ENCODE measurements around the gene SLC25A6. TPM values are rescaled to one million over a fixed set of nuclear protein-coding genes. Genes with fewer than 3 reads are reported as not detected.
A peak's percentile ranks its signal among the peaks of the same experiment; 100 is the strongest.

Gene SLC25A6
- total RNA-seq, 5 donors from 2014 or later (not counting 1 experiment from before 2014, with no cell fraction given): 293 to 355 (median 334) TPM

GRCh38 chrX:1387141-1387776 lies 4.7 kb downstream of the SLC25A6 start:
- Histone ChIP-seq H3K4me3 (ENCODE audit: control insufficient read depth in 1 of 2, extremely low read depth in 1 of 2, low read length in 1 of 2) (no peak overlapping the region), H3K4me1 (ENCODE audit: control insufficient read depth in 1 of 2, extremely low read depth in 1 of 2, insufficient read depth in 2 of 2, low read length in 2 of 2) (peaks cover 15 to 38% of the 10 kb centered on the region in 2 experiments), H3K9me3 (no peaks in the 10 kb centered on the region), H3K27me3 (replicated peaks in 1 of 2; ENCODE audit: control insufficient read depth in 2 of 2, extremely low read depth in 1 of 2, insufficient read depth in 2 of 2, low read length in 1 of 2) (no peaks in the 10 kb centered on the region), H3K27ac (ENCODE audit: low read length) (no peak overlapping the region), H3K36me3 (ENCODE audit: control insufficient read depth in 2 of 2, extremely low read depth in 1 of 2, insufficient read depth in 1 of 2, low read length in 1 of 2) (peaks cover 39 to 65% of the 10 kb centered on the region in 2 donors)
- ATAC-seq (replicated peaks in 1 of 4) (no peak), DNase-seq (peak in 3 of 35 experiments; percentile 0 to 22 (median 8))
- ChIA-PET POLR2A (no interaction called here), CTCF (no interaction called here)
- Mint-ChIP-seq H3K9me3 (no peaks in the 10 kb centered on the region), H3K27ac (no peak overlapping the region), H3K36me3 (peaks cover 47% of the 10 kb centered on the region), H3K4me3 (peak overlapping the region in 1 of 3 donors; percentile 63), H3K27me3 (no peaks in the 10 kb centered on the region), H3K4me1 (peaks cover 25 to 38% (median 33%) of the 10 kb centered on the region in 3 donors)
- WGBS (ENCODE audit: insufficient coverage): 94% methylated on average over 36 of the region's 43 CpGs

- ChIA-PET POLR2A (no interaction called here), CTCF (no interaction called here)
- DNase-seq (peak in 2 of 35 experiments; percentile 7 to 8), ATAC-seq (replicated peaks in 1 of 4) (no peak)
- Mint-ChIP-seq H3K36me3 (peaks cover 47% of the 10 kb centered on the region), H3K27me3 (no peaks in the 10 kb centered on the region), H3K4me1 (peaks cover 25 to 38% (median 33%) of the 10 kb centered on the region in 3 donors), H3K4me3 (no peak overlapping the region), H3K9me3 (no peaks in the 10 kb centered on the region), H3K27ac (peak overlapping the region in 1 of 2 donors; percentile 17)
- Histone ChIP-seq H3K27ac (ENCODE audit: low read length) (no peak overlapping the region), H3K27me3 (replicated peaks in 1 of 2; ENCODE audit: control insufficient read depth in 2 of 2, extremely low read depth in 1 of 2, insufficient read depth in 2 of 2, low read length in 1 of 2) (no peaks in the 10 kb centered on the region), H3K9me3 (no peaks in the 10 kb centered on the region), H3K36me3 (ENCODE audit: control insufficient read depth in 2 of 2, extremely low read depth in 1 of 2, insufficient read depth in 1 of 2, low read length in 1 of 2) (peaks cover 39 to 65% of the 10 kb centered on the region in 2 donors), H3K4me1 (ENCODE audit: control insufficient read depth in 1 of 2, extremely low read depth in 1 of 2, insufficient read depth in 2 of 2, low read length in 2 of 2) (peaks cover 15 to 38% of the 10 kb centered on the region in 2 experiments), H3K4me3 (ENCODE audit: control insufficient read depth in 1 of 2, extremely low read depth in 1 of 2, low read length in 1 of 2) (no peak overlapping the region)
- 96% methylated on average over 27 of the region's 41 CpGs for WGBS (ENCODE audit: insufficient coverage)
Observed at GRCh38 chrX:1386338-1387127, 5.4 kb downstream of the SLC25A6 start.

- 95% methylated on average over 32 of the region's 36 CpGs for WGBS (ENCODE audit: insufficient coverage)
- Mint-ChIP-seq H3K9me3 (no peaks in the 10 kb centered on the region), H3K27me3 (no peaks in the 10 kb centered on the region), H3K27ac (no peak overlapping the region), H3K36me3 (peaks cover 44% of the 10 kb centered on the region), H3K4me1 (peaks cover 20 to 29% (median 28%) of the 10 kb centered on the region in 3 donors), H3K4me3 (no peak overlapping the region)
- POLR2A ChIA-PET: no interaction called here
- DNase-seq: peak in 2 of 35 experiments; percentile 9 to 23
- H3K27ac ChIP-seq (ENCODE audit: low read length): no peak overlapping the region
- peaks cover 39 to 62% of the 10 kb centered on the region in 2 donors for H3K36me3 ChIP-seq (ENCODE audit: control insufficient read depth in 2 of 2, extremely low read depth in 1 of 2, insufficient read depth in 1 of 2, low read length in 1 of 2)
- no peaks in the 10 kb centered on the region for H3K9me3 ChIP-seq
- CTCF ChIA-PET: no interaction called here
- H3K4me3 ChIP-seq (ENCODE audit: control insufficient read depth in 1 of 2, extremely low read depth in 1 of 2, low read length in 1 of 2): no peak overlapping the region
- peak in 1 of 4 experiments; percentile 11 for ATAC-seq (replicated peaks in 1 of 4)
- H3K27me3 ChIP-seq (replicated peaks in 1 of 2; ENCODE audit: control insufficient read depth in 2 of 2, extremely low read depth in 1 of 2, insufficient read depth in 2 of 2, low read length in 1 of 2): no peaks in the 10 kb centered on the region
- H3K4me1 ChIP-seq (ENCODE audit: control insufficient read depth in 1 of 2, extremely low read depth in 1 of 2, insufficient read depth in 2 of 2, low read length in 2 of 2): peaks cover 8 to 29% of the 10 kb centered on the region in 2 experiments
Observed at GRCh38 chrX:1385253-1386223, 6.4 kb downstream of the SLC25A6 start.

GRCh38 chrX:1384658-1385252 lies 7.2 kb downstream of the SLC25A6 start:
- no peak overlapping the region for H3K4me3 Mint-ChIP-seq
- 94% methylated on average over 11 of the region's 18 CpGs for WGBS (ENCODE audit: insufficient coverage)
- no peak overlapping the region for H3K27ac Mint-ChIP-seq
- no peaks in the 10 kb centered on the region for H3K27me3 Mint-ChIP-seq
- ATAC-seq (replicated peaks in 1 of 4) (peak in 2 of 4 experiments; percentile 4 to 6), DNase-seq (peak in 1 of 35 experiments; percentile 22)
- no peaks in the 10 kb centered on the region for H3K9me3 Mint-ChIP-seq
- Histone ChIP-seq H3K9me3 (no peaks in the 10 kb centered on the region), H3K4me1 (ENCODE audit: control insufficient read depth in 1 of 2, extremely low read depth in 1 of 2, insufficient read depth in 2 of 2, low read length in 2 of 2) (peaks cover 5 to 25% of the 10 kb centered on the region in 2 experiments), H3K4me3 (ENCODE audit: control insufficient read depth in 1 of 2, extremely low read depth in 1 of 2, low read length in 1 of 2) (no peak overlapping the region), H3K27ac (ENCODE audit: low read length) (no peak overlapping the region), H3K27me3 (replicated peaks in 1 of 2; ENCODE audit: control insufficient read depth in 2 of 2, extremely low read depth in 1 of 2, insufficient read depth in 2 of 2, low read length in 1 of 2) (no peaks in the 10 kb centered on the region), H3K36me3 (ENCODE audit: control insufficient read depth in 2 of 2, extremely low read depth in 1 of 2, insufficient read depth in 1 of 2, low read length in 1 of 2) (peaks cover 39 to 56% of the 10 kb centered on the region in 2 donors)
- H3K36me3 Mint-ChIP-seq: peaks cover 44% of the 10 kb centered on the region
- H3K4me1 Mint-ChIP-seq: peaks cover 20 to 27% (median 25%) of the 10 kb centered on the region in 3 donors
- ChIA-PET POLR2A (no interaction called here), CTCF (no interaction called here)

GRCh38 chrX:1380672-1381233 lies 11.2 kb downstream of the SLC25A6 start:
- ATAC-seq (replicated peaks in 1 of 4): peak in 2 of 4 experiments; percentile 5 to 23

More at GRCh38 chrX:1380672-1381233, 11.2 kb downstream of the SLC25A6 start:
- WGBS (ENCODE audit: insufficient coverage): 89% methylated on average over 16 of the region's 20 CpGs
- Histone ChIP-seq H3K4me3 (ENCODE audit: control insufficient read depth in 1 of 2, extremely low read depth in 1 of 2, low read length in 1 of 2) (no peak overlapping the region), H3K27ac (ENCODE audit: low read length) (no peak overlapping the region), H3K9me3 (no peaks in the 10 kb centered on the region), H3K4me1 (ENCODE audit: control insufficient read depth in 1 of 2, extremely low read depth in 1 of 2, insufficient read depth in 2 of 2, low read length in 2 of 2) (peaks cover 0 to 10% of the 10 kb centered on the region in 2 experiments), H3K27me3 (replicated peaks in 1 of 2; ENCODE audit: control insufficient read depth in 2 of 2, extremely low read depth in 1 of 2, insufficient read depth in 2 of 2, low read length in 1 of 2) (no peaks in the 10 kb centered on the region), H3K36me3 (ENCODE audit: control insufficient read depth in 2 of 2, extremely low read depth in 1 of 2, insufficient read depth in 1 of 2, low read length in 1 of 2) (peaks cover 8 to 16% of the 10 kb centered on the region in 2 donors)
- Mint-ChIP-seq H3K27me3 (no peaks in the 10 kb centered on the region), H3K4me1 (peaks cover 0 to 4% (median 2%) of the 10 kb centered on the region in 3 donors), H3K36me3 (peaks cover 16% of the 10 kb centered on the region), H3K4me3 (no peak overlapping the region), H3K27ac (no peak overlapping the region), H3K9me3 (no peaks in the 10 kb centered on the region)
- ChIA-PET CTCF (no interaction called here), POLR2A (no interaction called here)
- DNase-seq: no peak
